ENCODE results near the gene MYO5B. TPM values are rescaled to one million over a fixed set of nuclear protein-coding genes. Genes with fewer than 3 reads are reported as not detected.
A peak's percentile ranks its signal among the peaks of the same experiment; 100 is the strongest.
"Not testable (repeated sequence)": the region's sequence is repeated elsewhere in the genome, so short reads cannot be mapped to it uniquely, and the experiment has no call there.

The MYO5B gene
- total and polyA plus RNA-seq, 10 of the 15 experiments (the other 5 are each of a cell fraction or from before 2014, with no cell fraction given) = 2.5 to 4.5 (median 3.3) TPM

GRCh38 chr18:50194631-50195532 lies at the start of gene MYO5B (continued):
- TF ChIP-seq PRDM15 (CRISPR knock-in tag; IDR thresholded peaks at IDR 0.05) = no peak
- TF ChIP-seq SMC3 (IDR thresholded peaks at IDR 0.05; ENCODE audit: borderline replicate concordance, low read length) = peak; percentile 18; the same call in 1 of the 2 replicates
- TF ChIP-seq KLF5 (IDR thresholded peaks at IDR 0.05; ENCODE audit: partially characterized antibody) = peak; percentile 29
- TF ChIP-seq PAX5 (IDR thresholded peaks at IDR 0.05; ENCODE audit: borderline replicate concordance, low read depth, low read length) = peak; percentile 15; the same call in 1 of the 2 replicates
- TF ChIP-seq EP300 (IDR thresholded peaks at IDR 0.05; ENCODE audit: borderline replicate concordance in 1 of 2, control insufficient read depth in 1 of 2, low read depth in 2 of 2, low read length in 2 of 2) = no peak
- TF ChIP-seq ZNF592 (IDR thresholded peaks at IDR 0.05) = no peak
- peak; percentile 84; the same call in 1 of the 2 replicates for TF ChIP-seq LARP7 (IDR thresholded peaks at IDR 0.05)
- no peak for TF ChIP-seq FOXK2 (IDR thresholded peaks at IDR 0.05)
- no peak for TF ChIP-seq ATF2 (IDR thresholded peaks at IDR 0.05; ENCODE audit: low read length)

- H2AFZ ChIP-seq (ENCODE audit: control insufficient read depth, low read depth, low read length); in situ Hi-C loops (cut with MboI); H3K9ac ChIP-seq (ENCODE audit: control insufficient read depth, insufficient read depth, low read length); H3K27ac ChIP-seq (ENCODE audit: control insufficient read depth, insufficient read depth); H3K36me3 ChIP-seq (ENCODE audit: control insufficient read depth in 2 of 2, insufficient read depth in 2 of 2, low read length in 1 of 2); H3K79me2 ChIP-seq (ENCODE audit: control insufficient read depth, insufficient read depth, low read length); CTCF ChIA-PET; H3K4me1 ChIP-seq (ENCODE audit: control insufficient read depth, insufficient read depth, low read length); H4K20me1 ChIP-seq (ENCODE audit: control insufficient read depth, insufficient read depth); DNase-seq (ENCODE audit: low read depth, low spot score); H3K9me3 ChIP-seq (replicated peaks; ENCODE audit: control insufficient read depth, insufficient read depth, low read length); H3K4me3 ChIP-seq; H3K27me3 ChIP-seq (replicated peaks in 1 of 2; ENCODE audit: control insufficient read depth in 2 of 2, insufficient read depth in 2 of 2, low read length in 1 of 2); SMC1A ChIA-PET (ENCODE audit: uncharacterized antibody, unreplicated experiment); FAIRE-seq; RAD21 ChIA-PET (ENCODE audit: unreplicated experiment); H3K4me2 ChIP-seq (ENCODE audit: control insufficient read depth, insufficient read depth); POLR2A ChIA-PET; BruUV-seq (replicated peaks); intact Hi-C loops (cut with micrococcal nuclease; ENCODE audit: unreplicated experiment); ATAC-seq: not testable (repeated sequence)
- WGBS (ENCODE audit: insufficient coverage, insufficient replicate concordance, low lambda C conversion rate, missing lambda C conversion rate) = 55% methylated on average over 8 of the region's 8 CpGs
Observed at GRCh38 chr18:50241768-50242167, 46.8 kb upstream of the MYO5B start.
